Measurements from ENCODE around the gene PHF21A.

DNA sequence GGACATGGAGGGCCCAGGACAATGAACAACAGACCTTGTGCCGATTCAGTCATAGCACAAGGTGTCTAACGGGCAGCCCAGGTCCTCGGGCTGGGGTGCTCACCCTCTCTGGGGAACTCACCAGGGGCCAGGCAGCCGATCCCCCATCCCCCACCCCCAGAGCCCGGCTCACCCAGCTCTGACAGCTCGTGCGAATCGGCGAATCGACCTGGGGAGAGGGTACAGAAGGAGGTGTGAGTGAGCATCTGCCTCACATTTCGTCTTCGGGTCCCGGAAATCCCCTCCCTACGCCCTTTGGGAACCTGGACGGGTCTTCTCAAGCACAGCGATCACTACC is 204.0 kb downstream of the PHF21A start:
- TF ChIP-seq, protein P1, sequence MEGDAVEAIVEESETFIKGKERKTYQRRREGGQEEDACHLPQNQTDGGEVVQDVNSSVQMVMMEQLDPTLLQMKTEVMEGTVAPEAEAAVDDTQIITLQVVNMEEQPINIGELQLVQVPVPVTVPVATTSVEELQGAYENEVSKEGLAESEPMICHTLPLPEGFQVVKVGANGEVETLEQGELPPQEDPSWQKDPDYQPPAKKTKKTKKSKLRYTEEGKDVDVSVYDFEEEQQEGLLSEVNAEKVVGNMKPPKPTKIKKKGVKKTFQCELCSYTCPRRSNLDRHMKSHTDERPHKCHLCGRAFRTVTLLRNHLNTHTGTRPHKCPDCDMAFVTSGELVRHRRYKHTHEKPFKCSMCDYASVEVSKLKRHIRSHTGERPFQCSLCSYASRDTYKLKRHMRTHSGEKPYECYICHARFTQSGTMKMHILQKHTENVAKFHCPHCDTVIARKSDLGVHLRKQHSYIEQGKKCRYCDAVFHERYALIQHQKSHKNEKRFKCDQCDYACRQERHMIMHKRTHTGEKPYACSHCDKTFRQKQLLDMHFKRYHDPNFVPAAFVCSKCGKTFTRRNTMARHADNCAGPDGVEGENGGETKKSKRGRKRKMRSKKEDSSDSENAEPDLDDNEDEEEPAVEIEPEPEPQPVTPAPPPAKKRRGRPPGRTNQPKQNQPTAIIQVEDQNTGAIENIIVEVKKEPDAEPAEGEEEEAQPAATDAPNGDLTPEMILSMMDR (IDR thresholded peaks at IDR 0.05; ENCODE audit: poor library complexity), result no peak
- no peak for TF ChIP-seq EZH2 (IDR thresholded peaks at IDR 0.05; ENCODE audit: borderline replicate concordance)
